ENCODE measurements around the gene THADA.

GRCh38 chr2:43343573-43344304 lies 252.1 kb downstream of the THADA start:
- TF ChIP-seq ZNF274 (IDR thresholded peaks at IDR 0.05; ENCODE audit: low read depth, low read length) (no peak), SUZ12 (IDR thresholded peaks at IDR 0.05; ENCODE audit: extremely low read depth, insufficient read depth, insufficient read length) (no peak)

Measured in NT2/D1 (cell line).